Stimulated activated CD4-positive, alpha-beta T cell treated with anti-CD3 and anti-CD28 coated beads, Interleukin-2, amount 100 ng/mL, for 48 hours (primary cell): ENCODE measurements around the gene GMDS.

Source experiments
- DNase-seq, 2 donors: peaks; one replicate each; pipeline ENCODE4 v3.0.0-alpha.2; 2020

The GMDS gene

DNA sequence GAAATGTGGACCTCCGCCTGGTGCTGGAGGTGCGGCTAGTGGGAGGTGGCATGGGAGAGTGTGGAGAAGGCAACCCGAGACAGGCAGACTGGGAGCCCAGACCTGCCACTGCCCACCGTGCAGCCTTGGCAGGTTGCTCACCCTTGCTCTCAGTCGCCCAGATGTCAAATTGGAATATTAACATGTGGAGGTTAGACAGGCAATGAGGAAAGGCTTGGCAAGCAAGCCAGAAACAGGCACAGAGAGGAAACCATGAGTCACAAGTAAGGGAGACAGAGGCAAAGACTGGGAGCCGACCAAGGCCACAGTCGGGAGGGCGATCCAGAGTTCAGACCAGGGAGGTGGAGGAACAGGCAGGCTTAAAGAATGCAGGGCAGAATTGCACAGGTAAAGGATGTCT, 457.5 kb downstream of the GMDS start:
- no peak for DNase-seq

DNA sequence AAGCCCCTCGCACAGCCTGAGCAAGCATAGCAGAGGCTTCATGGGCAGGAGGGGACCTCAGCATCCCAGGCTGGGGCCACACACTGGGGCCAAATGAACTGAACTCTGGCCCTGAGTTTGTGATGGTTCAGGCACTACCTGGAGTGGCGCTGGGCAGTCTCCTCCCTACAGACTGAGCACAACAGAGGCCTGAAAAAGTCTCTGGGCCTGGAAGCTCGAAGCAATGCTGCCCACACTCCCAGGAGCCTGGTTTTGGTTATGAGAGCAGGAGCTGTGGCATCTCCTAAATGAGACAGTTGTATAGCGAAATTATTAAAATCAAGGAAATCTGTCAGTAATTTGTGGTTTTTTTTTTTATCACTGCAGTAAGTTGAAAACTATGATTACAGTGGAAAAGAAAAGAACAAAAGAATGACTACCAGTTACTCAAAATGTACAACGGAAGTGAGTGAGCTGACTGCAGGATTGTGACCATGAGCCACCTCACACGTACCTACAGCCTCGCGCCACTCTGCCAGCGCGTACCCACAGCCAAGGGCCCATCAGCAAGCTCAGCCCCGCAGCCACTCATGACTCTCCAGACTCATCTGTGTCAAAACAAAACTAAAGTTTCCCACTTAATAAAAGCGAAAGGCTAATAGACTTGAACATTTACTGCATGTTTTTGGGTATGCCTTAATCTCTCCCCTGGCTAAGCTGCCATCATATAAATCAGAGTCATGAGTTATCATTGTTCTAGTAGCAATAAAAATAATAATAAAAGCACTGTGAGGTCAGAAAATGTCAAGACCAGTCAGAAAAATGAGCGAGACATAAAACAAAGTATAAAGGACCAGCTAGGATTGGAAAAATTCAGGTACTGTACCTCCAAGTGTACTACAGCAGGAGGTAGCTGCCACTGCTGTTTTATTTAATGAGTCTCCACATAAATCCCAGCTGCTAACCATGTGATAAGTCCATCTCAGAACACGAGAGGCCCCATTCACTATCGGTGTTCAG, 458.7 kb downstream of the GMDS start:
- DNase-seq = peak in 1 of 2 donors; percentile 17

DNA sequence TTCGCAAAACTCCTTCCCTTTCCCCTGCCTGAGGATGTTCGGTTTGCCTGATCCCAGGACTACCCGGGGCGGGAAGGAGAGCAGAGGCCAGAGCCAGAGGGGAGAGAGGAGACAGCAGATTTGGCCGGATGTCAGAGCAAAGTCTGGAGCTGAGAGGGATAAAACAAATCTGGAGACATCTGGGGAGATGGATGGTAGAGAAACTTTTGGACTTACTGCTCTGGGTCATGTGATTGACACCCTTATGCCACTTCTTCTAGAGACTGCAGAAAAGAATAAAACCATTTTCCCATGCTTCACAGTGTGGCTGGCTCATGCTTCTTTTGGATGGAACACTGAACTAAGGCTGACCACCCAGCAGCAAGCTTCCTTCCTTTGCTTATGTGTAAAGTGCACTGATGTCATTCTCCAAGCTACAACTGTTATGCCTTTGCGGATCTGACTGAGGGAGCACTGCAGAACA, 461.0 kb downstream of the GMDS start:
- DNase-seq = no peak

DNA sequence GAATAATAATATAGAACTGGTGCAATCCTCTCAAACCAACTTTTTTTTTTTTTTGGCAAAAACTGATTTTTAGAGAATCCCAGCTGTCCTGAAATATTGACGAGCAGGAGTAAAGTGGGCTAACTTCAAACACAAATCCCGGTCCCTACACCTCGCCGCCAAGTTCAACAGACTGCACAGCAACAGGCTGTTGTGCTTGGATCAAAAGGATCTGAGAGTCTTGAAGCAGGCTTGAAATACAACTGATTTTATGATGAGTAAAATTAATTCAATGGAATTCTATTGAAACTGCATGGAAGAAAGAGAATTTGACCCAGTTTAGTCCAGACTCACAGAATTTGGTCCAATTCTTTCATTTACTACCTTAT, 463.6 kb downstream of the GMDS start:
- DNase-seq = no peak

DNA sequence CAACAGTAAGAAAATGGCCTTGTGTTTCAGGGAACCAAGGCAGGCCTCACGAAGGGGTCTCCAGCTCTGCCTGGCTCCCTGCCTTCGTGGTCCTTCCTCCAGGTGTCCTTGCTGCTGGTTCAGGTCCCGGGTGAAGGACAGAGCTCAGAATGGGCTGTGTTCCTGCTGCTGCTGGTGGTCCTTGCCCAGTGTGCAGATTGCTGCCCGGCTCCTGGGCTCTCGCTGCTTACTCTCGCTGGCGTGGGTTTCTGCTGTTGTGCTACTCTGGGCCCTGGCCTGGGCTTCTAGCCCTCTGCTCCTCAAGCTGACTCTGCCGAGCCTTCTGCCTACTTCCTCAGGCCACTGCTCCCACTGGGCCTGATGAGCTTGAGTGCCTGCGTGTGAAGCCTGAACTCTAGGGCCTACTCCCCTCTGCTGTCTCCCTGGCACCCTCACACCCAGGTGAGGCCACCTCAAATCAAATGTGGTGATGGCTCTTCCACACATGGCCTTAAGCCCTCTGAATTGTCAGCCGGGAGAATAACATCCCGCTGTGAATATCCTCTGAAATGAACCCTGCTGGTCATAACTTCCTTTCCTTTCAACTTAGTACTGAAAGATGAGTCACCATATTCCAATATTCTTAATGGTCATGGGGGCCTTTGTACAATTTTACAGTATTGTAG, 464.1 kb downstream of the GMDS start:
- DNase-seq = no peak

DNA sequence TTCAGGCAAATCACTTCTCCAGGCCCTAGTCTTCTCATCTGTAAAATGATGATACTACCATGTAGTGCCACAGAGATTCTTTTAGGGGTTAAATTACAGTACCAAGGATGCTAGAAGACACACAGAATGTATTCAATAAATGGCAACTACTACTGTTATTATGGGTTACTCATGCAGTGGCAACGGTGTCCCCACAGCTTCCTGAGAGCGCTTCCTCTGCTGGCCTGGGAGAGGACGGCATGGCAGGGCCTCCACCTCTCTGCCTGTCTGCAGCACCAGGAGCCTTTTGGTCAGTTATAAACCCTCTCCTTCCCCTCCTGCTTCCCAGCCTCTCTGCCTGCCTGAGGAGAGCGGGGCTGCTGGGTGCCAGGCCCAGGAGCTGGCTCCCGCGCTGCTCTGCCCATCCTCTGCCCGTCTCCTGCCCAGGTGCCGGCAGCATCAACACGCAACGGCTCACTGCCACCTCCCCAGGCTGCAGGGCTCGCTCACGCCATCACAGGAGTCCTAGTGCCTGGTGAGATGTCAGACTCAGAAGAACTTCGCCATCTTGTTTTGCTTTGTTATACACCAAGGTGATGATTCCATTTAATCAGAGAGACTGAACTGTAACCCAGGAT, 465.0 kb downstream of the GMDS start:
- DNase-seq = no peak

DNA sequence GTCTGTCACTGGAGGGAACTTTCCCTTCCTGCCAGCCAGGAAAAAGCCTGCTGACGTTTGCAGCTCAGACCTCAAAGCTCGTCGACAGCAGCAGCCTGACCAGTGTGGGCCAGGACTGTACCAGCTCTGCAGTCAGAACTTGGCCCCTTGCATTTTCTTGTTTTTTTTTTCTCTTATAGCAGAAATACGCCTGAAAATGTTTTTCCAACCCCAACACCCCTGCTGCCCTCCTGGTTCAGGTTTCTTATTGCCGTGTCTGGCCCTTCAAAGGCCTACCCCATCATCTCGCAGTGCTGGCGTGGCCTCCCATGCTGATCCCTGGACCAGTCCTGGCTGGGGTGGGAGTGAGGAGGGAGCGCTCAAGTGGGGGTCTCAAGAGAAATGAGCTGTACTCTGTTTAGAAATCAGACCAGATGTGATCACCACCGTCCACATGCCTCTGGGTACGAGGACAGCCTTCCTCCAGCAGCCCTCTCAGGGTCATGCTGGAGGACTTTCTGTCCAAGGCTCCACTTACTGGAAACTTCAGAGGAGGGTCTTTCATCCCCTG, 466.6 kb downstream of the GMDS start:
- no peak for DNase-seq

DNA sequence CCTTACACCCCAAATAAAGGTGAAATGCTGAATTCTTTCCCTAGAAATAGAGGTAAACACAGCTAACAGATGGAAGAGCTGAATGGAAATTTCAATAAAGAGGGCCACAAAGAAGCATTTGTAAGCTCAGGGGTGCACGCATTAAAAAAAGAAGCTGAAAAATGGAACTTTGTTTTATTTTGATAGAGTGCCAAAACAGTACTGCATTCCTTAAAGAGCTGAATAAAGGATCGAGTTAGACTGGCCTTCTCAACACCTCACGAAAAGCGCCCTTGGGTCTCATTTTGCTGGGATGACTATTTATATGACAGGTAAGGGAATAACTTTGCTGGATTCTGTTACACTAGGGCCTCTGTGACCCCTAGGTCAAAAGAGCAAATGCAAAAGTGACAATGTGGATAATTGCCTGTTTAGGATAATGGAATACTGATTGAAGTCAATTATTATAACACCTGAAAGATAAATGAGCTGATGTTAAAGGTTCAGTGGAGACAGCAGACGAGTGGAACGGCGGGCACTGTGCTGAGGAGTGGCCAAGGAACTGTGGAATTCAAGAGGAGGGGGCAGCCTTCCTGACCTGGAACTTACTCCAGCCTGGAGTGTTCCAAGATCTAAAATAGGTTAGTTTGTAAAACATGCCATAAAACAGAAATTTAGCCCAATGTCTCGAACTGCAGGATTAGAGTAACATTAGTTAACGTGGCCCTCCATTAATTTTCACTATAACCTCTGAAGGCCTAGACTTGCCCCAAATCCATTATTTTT, 467.3 kb downstream of the GMDS start:
- no peak for DNase-seq

DNA sequence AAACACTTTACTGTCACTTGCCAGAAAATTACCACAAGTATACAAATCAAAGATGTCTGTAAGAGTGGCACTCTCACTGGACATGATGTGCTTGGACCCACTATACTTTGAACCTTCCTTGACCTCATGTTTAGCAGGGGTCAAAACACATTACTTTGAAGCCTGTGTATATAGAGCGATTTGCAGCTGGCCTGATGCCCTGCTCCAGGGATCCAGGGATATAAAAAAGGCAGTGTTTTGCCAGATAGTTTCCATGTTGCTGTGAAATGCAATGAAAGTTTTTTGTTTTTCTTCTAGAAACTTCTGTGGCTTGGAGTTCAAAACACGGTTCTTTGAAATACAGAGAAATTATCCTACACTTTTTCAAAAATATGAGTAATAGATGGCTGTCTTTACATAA, 470.0 kb downstream of the GMDS start:
- DNase-seq = no peak

DNA sequence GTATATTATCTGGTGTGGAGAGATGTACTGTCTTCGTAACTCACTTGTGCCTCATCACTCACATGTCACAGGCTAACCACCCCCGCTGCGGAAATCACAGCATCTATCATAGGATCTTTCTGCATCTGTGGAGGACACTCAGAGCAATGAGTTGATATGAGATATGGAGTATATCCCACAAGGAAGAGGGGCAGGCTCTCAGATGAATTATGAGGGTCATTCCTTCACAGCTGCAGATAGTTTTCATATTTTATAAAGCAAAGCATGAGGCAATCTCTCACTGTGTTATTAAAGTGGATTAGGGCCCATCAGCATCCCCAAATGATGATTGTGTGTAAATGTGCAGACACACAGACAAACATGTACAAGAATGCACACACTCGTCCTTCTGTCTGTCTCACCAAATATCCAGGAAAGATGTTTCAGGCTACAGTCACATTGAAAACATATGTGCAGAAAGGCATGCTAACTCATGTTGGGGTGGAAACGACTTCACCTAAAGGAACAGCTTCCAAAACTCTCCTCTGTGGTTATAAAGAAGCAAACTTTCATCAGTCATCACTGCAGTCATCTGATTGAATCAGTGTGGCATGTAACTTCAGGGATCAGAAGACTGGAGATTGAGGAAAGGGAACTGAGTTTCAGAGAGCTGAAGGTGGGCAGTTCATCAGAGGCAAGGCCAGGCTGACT, 471.0 kb downstream of the GMDS start:
- no peak for DNase-seq

DNA sequence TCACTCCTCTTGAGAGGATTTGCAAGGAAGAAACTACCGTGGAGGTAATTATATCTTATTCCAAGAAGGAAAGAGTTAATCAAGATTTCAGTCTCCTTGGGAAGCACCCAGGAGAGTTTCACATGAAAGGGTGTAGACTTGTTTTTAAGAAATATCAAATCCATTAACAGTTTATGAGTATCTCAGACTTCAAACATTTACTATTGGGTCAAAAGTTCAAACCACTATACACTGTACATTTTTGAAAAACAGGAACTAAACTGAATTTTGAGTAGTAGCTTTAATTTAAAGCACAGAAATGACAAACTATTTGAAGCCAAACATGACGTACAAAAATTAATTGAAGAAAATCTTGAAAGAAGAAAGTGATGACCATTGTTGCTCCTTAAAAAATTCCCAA, 471.7 kb downstream of the GMDS start:
- no peak for DNase-seq

DNA sequence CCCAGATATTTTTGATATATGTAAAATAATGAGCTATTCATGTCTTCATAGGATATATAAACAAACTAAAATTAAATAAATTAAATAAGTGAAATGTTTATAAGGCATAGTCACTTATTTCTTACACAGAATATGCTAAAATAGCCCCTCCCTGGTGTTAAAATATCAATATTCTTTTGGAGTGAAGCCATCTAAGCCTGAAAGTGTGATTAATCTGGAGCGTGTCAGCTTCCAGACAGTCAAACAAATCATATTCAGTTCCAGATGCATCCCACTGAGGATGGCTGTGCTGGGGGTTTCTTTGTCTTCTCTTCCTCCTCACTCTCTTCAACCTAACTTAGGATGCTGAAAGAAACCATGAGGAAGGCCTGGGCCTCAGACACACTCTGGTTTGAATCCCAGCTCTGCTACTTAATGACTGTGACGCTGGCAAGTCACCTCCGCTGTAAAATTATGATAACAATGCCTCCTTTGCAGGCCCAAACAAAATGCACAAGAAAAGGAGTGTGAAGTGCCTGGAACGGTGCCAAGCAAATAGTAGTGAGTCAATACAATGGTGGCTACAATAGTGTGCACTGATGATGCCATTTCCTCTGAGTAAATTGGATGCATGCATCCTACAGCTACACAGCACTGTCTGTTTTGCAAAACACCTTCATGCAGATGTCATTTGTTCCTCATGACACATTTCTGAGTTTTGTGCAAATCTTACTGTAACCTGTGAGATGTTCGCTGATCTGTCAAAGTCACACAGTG, 474.3 kb downstream of the GMDS start:
- DNase-seq = peak; percentile 16 to 36

DNA sequence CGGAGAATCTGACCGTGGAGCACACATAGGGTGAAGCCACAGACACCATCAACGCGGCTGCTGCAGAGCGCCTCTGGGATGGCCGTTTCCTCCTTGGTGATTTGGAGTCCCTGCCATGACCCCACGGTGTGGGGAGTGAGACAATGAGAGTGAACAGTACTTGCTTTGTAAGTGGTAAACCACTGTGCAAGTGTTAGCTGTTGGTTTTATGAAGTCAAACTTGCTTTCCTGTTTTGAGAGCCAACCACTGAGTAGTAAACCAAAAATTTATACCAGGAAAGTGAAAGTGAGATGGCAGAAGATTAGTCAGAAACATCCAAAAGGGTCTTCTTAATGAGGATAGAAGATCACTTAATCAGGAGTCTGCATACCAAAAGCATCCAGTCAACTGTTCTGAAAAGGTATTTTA, 475.0 kb downstream of the GMDS start:
- peak; percentile 13 to 19 for DNase-seq

DNA sequence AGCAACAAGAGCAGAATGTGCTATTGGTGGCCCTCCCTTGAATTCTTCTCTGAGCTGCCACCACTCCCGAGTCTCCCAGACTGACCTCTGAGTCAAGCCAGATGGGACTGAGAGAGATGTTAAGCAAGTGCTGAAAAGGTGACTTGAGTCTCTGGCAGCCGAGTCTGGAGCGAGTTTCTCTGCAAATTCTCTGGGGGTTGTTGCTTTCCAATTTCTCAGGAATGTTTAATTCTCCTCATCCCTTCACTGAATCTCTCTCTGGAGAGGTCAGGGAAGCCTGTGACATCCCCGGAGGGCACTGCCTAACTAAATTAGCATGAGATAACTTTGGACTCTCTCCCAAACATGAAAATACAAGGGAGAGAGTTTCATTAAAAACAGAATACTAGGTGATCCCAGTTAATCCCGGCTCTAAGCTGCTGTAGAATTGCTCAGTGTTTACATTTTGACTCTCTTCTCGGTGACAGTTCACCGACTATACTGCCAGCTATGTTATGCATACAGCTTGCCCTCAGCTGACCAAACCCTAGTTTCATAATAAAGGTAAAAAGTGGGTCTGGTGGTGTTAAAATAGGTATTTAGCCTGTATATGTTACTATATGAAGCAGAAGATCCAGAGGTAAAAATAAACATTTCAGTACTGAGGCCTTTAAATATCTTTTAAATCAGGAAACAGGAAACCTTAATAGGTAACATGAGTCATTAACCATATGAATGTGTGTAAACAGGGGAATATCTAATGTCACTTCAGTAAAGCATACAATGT, 477.7 kb downstream of the GMDS start:
- no peak for DNase-seq

DNA sequence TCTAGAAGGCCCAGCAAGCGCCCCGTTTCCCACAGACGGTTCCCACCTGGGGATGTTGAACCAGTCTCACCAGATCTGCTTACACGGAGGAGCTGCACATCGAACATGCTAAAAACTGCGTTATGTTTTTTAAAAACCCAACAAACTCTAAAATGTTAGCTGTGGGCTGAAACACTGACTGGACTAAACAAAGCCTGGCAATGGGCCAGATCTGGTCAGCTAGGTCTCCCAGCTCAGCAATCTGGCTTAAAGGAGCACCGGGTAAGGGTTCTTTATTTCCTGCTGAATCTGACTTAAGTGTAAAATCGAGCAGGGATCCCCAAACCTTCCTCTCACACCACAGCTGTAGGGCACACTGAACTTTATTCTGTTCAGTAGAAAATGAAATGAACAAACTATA, 478.8 kb downstream of the GMDS start:
- no peak for DNase-seq

DNA sequence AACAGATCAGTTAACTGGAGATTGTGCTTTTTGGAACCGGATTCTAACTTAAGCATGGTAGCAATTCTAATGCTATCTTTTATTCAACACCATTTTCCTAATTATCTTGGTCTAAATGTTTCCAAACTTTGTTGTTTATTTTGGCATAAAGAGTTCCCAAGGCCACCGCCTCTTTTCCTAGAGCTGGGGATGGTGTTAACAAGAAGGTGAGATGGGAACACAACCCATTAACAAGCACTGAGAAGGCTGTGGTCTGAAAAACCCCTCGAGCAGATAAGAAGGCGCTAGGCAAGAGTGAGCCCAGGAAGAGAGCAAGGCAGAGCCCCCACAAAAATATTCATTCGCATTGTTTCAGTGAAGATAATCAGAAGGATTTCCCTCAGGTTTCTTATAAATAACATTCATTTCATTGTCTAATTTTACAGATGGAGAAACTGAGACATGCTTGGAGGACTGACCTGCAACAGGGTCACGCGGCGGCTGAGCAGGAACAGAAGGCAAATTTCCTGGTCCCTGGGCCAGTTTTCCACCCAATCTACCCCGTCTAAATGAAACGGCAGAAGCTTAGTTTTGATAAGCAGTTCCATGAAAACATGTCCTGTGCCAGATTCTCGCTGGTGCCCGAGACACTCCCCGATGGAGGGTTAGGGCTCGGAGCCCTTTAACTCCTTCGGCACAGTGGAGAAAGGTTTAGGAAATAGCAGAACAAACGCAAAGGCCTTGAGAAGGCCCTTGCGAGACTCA, 480.1 kb downstream of the GMDS start:
- no peak for DNase-seq

DNA sequence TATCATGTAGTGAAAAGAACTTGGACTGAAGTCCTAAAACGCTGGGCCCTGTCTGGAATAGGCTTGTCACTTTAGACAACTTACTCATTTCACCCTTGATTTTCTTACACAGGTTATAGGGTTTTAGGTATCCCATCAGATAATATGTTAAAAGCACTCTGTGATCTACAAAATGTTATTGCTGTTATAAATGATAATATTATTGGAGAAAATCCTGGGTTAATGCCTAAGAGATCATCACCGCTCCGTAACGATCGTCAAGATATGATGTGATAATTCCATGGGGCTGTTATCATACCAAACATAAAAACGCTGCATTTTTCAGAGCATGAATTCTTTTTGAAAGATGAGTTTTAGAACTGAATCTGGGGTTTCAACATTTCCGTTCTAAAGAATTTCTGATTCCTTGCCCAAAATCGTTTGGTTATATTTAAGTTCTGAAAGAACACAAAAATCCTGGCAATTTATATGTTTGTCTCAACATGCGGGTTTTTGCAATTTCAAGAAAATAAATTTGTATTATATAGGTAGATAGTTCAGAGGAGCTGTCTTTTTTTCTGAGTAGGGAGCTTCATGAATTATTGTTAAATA, 480.9 kb downstream of the GMDS start:
- DNase-seq = no peak

DNA sequence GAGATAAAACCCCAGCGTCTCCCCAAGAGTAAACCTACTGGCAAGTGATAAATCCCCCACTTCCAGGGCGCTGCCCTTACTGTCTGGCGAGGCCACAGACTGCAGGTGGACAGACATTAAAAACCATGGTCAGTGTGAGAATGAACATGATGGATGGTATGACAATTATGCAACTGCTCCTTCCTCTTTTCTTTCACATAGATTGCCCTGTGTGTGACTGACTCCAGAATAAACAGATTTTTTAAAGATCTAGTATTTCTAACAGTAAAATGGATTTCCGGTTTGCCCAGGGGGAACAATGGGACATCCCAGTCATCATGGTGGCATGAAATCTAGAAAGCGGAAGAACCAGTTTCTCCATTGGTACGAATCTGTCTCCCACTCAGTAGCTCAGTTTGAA, 482.0 kb downstream of the GMDS start:
- DNase-seq = no peak

DNA sequence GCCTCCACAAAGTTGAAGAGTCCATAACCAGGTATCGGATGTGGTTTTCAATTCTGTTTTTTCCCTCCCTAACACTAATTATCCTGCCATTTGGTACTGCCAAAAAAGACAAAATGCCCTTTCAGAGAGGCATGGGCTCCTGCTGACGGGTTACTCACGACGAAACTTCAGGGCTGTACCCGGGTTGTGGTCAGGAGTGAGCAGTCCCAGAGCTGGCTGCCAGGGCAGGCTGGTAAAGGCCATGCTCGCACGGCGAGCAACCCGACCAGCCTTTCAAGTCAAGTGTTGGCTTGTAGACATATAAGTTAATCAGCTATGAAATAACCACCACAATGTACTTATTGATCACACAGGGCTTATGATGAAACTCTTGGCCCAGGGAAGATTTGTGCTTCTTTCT, 483.2 kb downstream of the GMDS start:
- DNase-seq = no peak
